Type B pancreatic cell (in vitro differentiated cells): ENCODE results near the gene KRT6B. TPM values are rescaled to one million over a fixed set of nuclear protein-coding genes. Genes with fewer than 3 reads are reported as not detected.
"Not testable (repeated sequence)": the region's sequence is repeated elsewhere in the genome, so short reads cannot be mapped to it uniquely, and the experiment has no call there.

Experiments
- DNase-seq: peaks from one replicate; pipeline ENCODE4 v3.0.0; 2021; ENCODE audit warnings: mixed read lengths; ENCODE audit not compliant: unreplicated experiment; ENCODE audit errors: extremely low spot score
- H3K27ac Mint-ChIP-seq: 2 replicates; pipeline ENCODE4 v1.8.0; 2021; ENCODE audit warnings: mild to moderate bottlenecking, mixed read lengths
- H3K27me3 Mint-ChIP-seq: 2 replicates; pipeline ENCODE4 v1.8.0; 2021; ENCODE audit warnings: mixed read lengths
- H3K36me3 Mint-ChIP-seq: 2 replicates; pipeline ENCODE4 v1.8.0; 2021; ENCODE audit warnings: mixed read lengths
- H3K4me1 Mint-ChIP-seq: one replicate; pipeline ENCODE4 v1.8.0; 2021; ENCODE audit warnings: mixed read lengths; ENCODE audit not compliant: unreplicated experiment
- H3K4me3 Mint-ChIP-seq: 2 replicates; pipeline ENCODE4 v1.8.0; 2021; ENCODE audit warnings: mild to moderate bottlenecking, mixed read lengths
- H3K9me3 Mint-ChIP-seq: 2 replicates; pipeline ENCODE4 v1.8.0; 2021; ENCODE audit warnings: mixed read lengths
- total RNA-seq: library from RNA; stranded (reverse); gene quantifications from 2 replicates; pipeline ENCODE4 v1.2.1, GENCODE V29; 2021; ENCODE audit warnings: low replicate concordance
- TF ChIP-seq, protein P1 (sequence below): fragments of 200-600 bp; sonication (generic); conservative IDR thresholded peaks from 2 replicates; pipeline ENCODE4 v1.5.0; 2021; ENCODE audit warnings: antibody characterized with exemption, mild to moderate bottlenecking

KRT6B gene
- total RNA-seq, 1 donor from 2014 or later, result not detected

DNA sequence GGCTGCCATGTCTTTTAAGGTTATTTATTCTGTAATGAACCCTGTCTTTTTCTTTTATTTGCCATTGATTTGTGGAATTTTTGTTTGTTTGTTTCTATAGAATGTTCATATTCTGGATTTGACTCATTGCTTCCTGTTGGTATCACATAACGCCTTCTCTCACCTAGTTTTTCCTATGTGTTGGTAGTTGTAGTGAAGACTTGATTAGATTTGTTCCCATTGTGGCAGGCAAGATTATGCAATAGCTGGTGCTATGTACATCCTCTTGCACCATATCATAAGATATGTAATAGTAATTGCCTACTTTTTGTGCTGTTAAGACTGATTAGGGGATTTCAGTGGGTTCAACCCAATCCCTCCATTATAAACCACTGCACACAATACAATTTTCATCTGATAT is 3.9 kb upstream of the KRT6B start:
- H3K36me3 Mint-ChIP-seq, result no peaks in the 10 kb centered on the region
- H3K9me3 Mint-ChIP-seq, result no peaks in the 10 kb centered on the region
- TF ChIP-seq, protein P1, sequence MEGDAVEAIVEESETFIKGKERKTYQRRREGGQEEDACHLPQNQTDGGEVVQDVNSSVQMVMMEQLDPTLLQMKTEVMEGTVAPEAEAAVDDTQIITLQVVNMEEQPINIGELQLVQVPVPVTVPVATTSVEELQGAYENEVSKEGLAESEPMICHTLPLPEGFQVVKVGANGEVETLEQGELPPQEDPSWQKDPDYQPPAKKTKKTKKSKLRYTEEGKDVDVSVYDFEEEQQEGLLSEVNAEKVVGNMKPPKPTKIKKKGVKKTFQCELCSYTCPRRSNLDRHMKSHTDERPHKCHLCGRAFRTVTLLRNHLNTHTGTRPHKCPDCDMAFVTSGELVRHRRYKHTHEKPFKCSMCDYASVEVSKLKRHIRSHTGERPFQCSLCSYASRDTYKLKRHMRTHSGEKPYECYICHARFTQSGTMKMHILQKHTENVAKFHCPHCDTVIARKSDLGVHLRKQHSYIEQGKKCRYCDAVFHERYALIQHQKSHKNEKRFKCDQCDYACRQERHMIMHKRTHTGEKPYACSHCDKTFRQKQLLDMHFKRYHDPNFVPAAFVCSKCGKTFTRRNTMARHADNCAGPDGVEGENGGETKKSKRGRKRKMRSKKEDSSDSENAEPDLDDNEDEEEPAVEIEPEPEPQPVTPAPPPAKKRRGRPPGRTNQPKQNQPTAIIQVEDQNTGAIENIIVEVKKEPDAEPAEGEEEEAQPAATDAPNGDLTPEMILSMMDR, result no peak
- H3K4me1 Mint-ChIP-seq, result no peaks in the 10 kb centered on the region
- H3K4me3 Mint-ChIP-seq, result no peak overlapping the region
- DNase-seq, result no peak
- H3K27ac Mint-ChIP-seq, result no peak overlapping the region
- H3K27me3 Mint-ChIP-seq, result peaks cover 14% of the 10 kb centered on the region

DNA sequence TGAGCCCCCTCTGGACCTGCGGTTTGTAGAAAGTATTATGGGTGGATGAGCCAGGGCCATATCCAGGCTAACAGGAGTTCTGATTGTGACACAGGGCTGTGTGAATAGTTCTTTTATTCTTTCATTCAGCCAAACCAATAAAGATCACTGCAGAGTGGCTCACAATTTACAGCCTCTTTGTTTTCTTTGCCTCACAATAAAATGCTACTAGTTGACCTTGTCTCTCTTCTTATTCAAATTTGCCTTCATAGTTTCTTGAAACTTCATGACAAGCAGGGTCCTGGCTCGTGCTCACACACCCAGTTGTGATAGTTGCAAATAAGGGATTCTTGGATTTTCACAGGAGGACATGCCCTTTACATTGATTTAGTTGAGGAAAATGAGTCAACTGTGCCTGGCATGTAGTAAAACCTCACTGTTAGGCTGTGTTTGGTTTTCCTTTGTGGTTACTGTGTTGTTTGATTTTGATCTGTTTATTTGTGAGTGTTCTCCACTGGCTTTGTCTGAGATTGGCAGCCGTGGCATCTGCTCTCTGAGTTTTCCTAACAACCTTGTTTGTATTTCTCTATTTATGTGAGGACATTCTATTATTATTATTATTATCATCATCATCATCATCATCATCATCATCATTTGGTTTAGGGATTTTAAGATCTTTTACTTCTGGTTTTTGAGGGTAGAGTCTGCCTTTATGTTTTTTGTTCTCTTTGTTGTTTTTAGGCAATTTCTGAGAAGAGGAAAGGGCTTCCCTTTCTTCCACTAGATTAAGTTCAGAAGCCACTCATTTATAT is 2.7 kb upstream of the KRT6B start:
- no peaks in the 10 kb centered on the region for H3K36me3 Mint-ChIP-seq
- no peak for DNase-seq

DNA sequence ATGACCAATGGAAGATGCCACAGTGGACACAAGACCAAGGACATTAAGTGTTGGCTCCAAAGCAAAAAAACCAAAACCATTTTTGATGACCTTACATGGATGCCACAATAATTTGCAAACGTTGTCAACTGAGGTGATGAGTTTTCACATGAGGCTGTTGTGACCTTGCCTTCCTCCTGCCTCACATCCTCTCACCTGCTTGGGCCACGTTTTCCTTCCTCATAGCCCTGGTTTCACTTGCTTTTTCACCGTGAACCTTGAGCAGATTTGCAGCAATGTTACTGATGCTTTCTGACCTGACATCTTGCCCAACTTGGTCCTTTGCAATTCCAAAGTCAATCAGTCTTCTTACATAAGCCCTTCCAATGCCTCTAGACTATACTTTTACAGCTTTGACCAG is 3.7 kb downstream of the KRT6B start:
- no peak overlapping the region for H3K4me3 Mint-ChIP-seq
- TF ChIP-seq, protein P1, result no peak
- peaks cover 52% of the 10 kb centered on the region for H3K27me3 Mint-ChIP-seq
- H3K36me3 Mint-ChIP-seq, result no peaks in the 10 kb centered on the region
- no peak for DNase-seq
- no peaks in the 10 kb centered on the region for H3K9me3 Mint-ChIP-seq
- H3K27ac Mint-ChIP-seq, result no peak overlapping the region
- no peaks in the 10 kb centered on the region for H3K4me1 Mint-ChIP-seq

More for the DNA sequence above, 2.7 kb upstream of the KRT6B start:
- H3K4me1 Mint-ChIP-seq, result no peaks in the 10 kb centered on the region
- TF ChIP-seq, protein P1, result no peak
- no peaks in the 10 kb centered on the region for H3K9me3 Mint-ChIP-seq
- peaks cover 22% of the 10 kb centered on the region for H3K27me3 Mint-ChIP-seq
- no peak overlapping the region for H3K27ac Mint-ChIP-seq
- H3K4me3 Mint-ChIP-seq, result no peak overlapping the region

DNA sequence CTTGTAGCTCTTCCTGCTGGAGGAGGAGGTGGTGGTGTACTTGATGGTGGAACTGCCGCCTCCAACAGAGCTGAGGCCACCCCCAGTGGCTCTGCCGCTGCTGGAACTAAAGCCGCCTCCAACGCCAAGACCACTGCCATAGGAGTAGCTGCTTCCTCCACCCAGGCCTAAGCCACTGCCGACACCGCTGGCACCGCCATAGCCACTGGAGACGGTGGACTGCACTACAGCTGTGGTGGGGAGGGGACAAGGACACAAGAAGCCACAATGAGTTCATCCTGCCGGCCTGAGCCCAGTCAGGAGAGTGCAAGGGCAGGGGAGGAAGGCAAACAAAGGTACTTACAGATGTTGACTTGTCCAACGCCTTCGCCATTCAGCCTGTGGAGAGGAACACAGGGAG is 4.8 kb downstream of the KRT6B start:
- H3K4me3 Mint-ChIP-seq, DNase-seq, H3K36me3 Mint-ChIP-seq, H3K9me3 Mint-ChIP-seq, H3K4me1 Mint-ChIP-seq, H3K27ac Mint-ChIP-seq: not testable (repeated sequence)
- H3K27me3 Mint-ChIP-seq, result peaks cover 60% of the 10 kb centered on the region

DNA sequence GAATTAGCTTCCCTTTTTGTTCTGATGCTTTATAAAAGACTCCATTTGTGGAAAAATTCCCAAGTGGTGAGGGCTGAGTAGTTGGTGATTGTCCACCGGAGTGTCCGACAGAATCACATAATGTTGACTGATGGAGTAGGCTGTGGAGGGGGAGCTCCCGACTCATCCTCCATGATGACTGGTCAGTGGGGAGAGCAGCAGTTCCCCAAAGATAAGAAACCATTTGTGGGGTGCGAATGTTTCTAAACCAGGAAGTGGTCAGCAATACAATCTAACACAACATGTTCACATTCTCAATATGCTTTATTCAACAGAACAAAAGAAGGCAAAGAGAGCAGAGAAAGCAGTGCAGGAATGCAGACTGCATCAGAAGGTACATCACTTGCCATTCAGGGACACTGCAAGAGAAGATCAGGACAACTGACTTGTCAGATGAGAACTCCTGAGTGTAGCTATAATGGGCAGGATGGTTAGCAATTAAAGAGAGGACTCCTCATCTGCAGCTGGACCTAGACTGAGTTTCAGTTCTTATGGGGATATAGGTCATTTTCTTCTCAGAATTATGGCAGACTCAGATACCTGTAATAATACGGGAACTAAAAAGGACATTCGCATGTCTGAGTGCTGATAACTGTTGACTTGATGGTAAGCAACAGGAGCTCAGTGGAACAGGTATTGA is 5.4 kb downstream of the KRT6B start:
- DNase-seq, result no peak
- no peaks in the 10 kb centered on the region for H3K9me3 Mint-ChIP-seq
- TF ChIP-seq, protein P1, result no peak
- H3K36me3 Mint-ChIP-seq, result no peaks in the 10 kb centered on the region
- H3K4me3 Mint-ChIP-seq, result no peak overlapping the region
- peaks cover 62% of the 10 kb centered on the region for H3K27me3 Mint-ChIP-seq
- no peak overlapping the region for H3K27ac Mint-ChIP-seq
- H3K4me1 Mint-ChIP-seq, result peaks cover 10% of the 10 kb centered on the region

DNA sequence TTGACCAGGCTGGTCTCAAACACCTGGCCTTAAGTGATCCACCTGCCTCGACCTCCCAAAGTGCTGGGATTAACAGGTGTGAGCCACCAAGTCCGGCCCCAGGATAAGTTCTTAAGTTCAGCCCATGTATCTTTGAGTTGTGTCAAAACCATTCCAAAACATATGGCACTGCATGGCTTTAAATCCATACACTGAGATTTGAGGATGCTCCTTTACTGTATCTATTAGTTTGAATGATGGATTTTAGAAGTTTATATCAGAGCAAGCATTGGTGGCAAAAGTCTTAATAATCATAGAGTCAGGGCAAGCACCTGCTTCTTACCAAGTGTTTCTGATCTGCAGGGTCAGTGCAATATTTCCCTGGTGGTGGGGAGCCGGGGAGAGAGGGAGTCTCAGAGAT is 6.1 kb downstream of the KRT6B start:
- no peak overlapping the region for H3K4me3 Mint-ChIP-seq
- H3K9me3 Mint-ChIP-seq, result no peaks in the 10 kb centered on the region
- H3K27ac Mint-ChIP-seq, result no peak overlapping the region
- no peaks in the 10 kb centered on the region for H3K36me3 Mint-ChIP-seq
- H3K4me1 Mint-ChIP-seq, result peaks cover 16% of the 10 kb centered on the region
- DNase-seq, result no peak
- peaks cover 65% of the 10 kb centered on the region for H3K27me3 Mint-ChIP-seq
- TF ChIP-seq, protein P1, result no peak
